DOHH2 (cell line): ENCODE measurements around the gene OCA2.

ENCODE experiments used
- EZH2phosphoT487 ChIP-seq: fragments of 200-600 bp; sonication (generic); IDR thresholded peaks from 2 replicates; pipeline ENCODE4 v1.6.1; 2017; ENCODE audit warnings: borderline replicate concordance, mild to moderate bottlenecking, antibody characterized with exemption, low read length, moderate library complexity, mixed read lengths
- TF ChIP-seq, protein P1 (sequence below): fragments of 200-600 bp; sonication (generic); IDR thresholded peaks from one replicate; pipeline ENCODE4 v1.5.1; 2014; ENCODE audit warnings: antibody characterized with exemption, mild to moderate bottlenecking, low read depth, low read length; ENCODE audit not compliant: poor library complexity, severe bottlenecking

DNA sequence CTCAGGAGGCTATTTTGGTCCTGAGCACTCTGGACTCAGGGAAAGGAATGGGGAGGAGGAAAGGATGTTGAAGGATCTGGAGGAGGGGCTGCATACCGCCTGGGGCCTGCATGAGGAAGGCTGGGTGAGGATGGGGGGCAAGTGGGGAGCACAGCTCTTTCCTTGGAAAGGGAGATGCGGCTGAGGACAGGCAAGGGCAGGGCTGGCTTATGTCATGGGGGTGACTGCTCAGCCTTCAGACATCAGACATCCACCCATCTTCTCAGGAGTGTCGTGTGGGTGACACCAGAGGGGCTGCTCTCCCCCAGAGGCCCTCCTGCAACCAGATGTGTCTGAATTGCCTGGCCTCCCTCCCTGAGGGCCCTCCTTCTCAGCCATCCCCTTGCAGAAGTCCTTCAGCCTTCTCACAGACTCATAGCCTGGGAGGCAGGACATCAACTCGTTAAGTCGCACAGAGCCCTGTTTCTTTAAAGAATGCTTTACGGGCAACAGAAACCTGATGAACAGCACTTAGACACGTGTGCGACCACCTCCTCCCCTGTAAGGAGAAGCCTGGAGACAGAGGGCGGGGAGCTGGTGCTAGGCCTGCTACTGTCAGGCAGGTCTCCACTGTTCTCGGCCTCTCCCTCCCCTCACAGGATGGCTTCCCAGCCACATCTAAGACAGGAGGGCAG, 252.3 kb downstream of the OCA2 start:
- TF ChIP-seq, protein P1, sequence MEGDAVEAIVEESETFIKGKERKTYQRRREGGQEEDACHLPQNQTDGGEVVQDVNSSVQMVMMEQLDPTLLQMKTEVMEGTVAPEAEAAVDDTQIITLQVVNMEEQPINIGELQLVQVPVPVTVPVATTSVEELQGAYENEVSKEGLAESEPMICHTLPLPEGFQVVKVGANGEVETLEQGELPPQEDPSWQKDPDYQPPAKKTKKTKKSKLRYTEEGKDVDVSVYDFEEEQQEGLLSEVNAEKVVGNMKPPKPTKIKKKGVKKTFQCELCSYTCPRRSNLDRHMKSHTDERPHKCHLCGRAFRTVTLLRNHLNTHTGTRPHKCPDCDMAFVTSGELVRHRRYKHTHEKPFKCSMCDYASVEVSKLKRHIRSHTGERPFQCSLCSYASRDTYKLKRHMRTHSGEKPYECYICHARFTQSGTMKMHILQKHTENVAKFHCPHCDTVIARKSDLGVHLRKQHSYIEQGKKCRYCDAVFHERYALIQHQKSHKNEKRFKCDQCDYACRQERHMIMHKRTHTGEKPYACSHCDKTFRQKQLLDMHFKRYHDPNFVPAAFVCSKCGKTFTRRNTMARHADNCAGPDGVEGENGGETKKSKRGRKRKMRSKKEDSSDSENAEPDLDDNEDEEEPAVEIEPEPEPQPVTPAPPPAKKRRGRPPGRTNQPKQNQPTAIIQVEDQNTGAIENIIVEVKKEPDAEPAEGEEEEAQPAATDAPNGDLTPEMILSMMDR: no peak
- no peak for TF ChIP-seq EZH2phosphoT487
